Stomach (tissue), 9 donors: ENCODE measurements around the gene ARL5C. TPM values are rescaled to one million over a fixed set of nuclear protein-coding genes. Genes with fewer than 3 reads are reported as not detected.

Experiments
- DNase-seq, 2 donors: peaks; one replicate each; pipeline versions ENCODE4 v3.0.0 to v3.0.0-alpha.2; 2013 to 2019
- H3K27ac ChIP-seq, 5 donors: fragments of 200-600 bp in 4 of 5; sonication (generic) in 4 of 5; one replicate each; pipeline ENCODE4 v1.5.1; 2013 to 2019; ENCODE audit warnings: mild to moderate bottlenecking in 1 of 5, moderate library complexity in 1 of 5
- H3K27me3 ChIP-seq, 3 donors: fragments of 200-600 bp; sonication (generic); one replicate each; pipeline ENCODE4 v1.5.1; 2017 to 2019; ENCODE audit warnings: mixed run types in 1 of 3
- H3K36me3 ChIP-seq, 4 donors: fragments of 200-600 bp; sonication (generic); 1 replicate in 3 of 4; 2 replicates in 1 of 4; pipeline ENCODE4 v1.5.1; 2016 to 2019
- H3K4me1 ChIP-seq, 4 donors: fragments of 200-600 bp; sonication (generic); one replicate each; pipeline ENCODE4 v1.5.1; 2016 to 2019
- H3K4me3 ChIP-seq, 4 donors: fragments of 200-600 bp; sonication (generic) in 3 of 4; one replicate each; pipeline ENCODE4 v1.5.1; 2016 to 2019; ENCODE audit warnings: mild to moderate bottlenecking in 1 of 4
- H3K9me3 ChIP-seq, 4 donors: fragments of 200-600 bp; sonication (generic); one replicate each; pipeline ENCODE4 v1.5.1; 2016 to 2019
- CTCF ChIP-seq, 7 experiments: fragments of 450-650 bp in 4 of 7; fragments of 200-600 bp in 3 of 7; sonication (generic) in 3 of 7; IDR thresholded peaks; one replicate each; pipeline ENCODE4 v1.5.1; 2016 to 2019; ENCODE audit warnings: antibody characterized with exemption in 7 of 7, control low read depth in 2 of 7, mild to moderate bottlenecking in 1 of 7
- EP300 ChIP-seq: sonication (generic); formaldehyde crosslinking; IDR thresholded peaks from one replicate; pipeline ENCODE4 v1.6.1; 2017; ENCODE audit warnings: antibody characterized with exemption
- POLR2A ChIP-seq, 4 donors: fragments of 450-650 bp; IDR thresholded peaks; one replicate each; pipeline ENCODE4 v1.6.1; 2016; ENCODE audit warnings: antibody characterized with exemption in 4 of 4, control low read depth in 2 of 4, mild to moderate bottlenecking in 1 of 4, moderate library complexity in 1 of 4
- POLR2AphosphoS5 ChIP-seq, 3 donors: sonication (generic); formaldehyde crosslinking; IDR thresholded peaks; one replicate each; pipeline ENCODE4 v1.6.1; 2016; ENCODE audit warnings: antibody characterized with exemption in 3 of 3
- WGBS, 5 donors: extraction: QIAGEN DNeasy Blood & Tissue Kit in 3 of 5; methylation state at CpG; one replicate each; pipeline versions ENCODE4 v1.1.5 to v1.1.7; 2013 to 2018; 5-methylcytosine and 5-hydroxymethylcytosine counted together
- intact Hi-C: fragments of 100-400 bp; cut with DNase I; formaldehyde crosslinking; loops from one replicate; pipeline ENCODE4 v1.15.1; 2023; ENCODE audit warnings: low total_unique reads
- polyA plus RNA-seq, 3 donors: library from polyadenylated mRNA; stranded (reverse); fragments of 200-250 nt; gene quantifications; one replicate each; pipeline ENCODE4 v1.2.3, GENCODE V29; 2013
- total RNA-seq, 5 donors: library from RNA; depleted of rRNA; stranded (reverse); fragments of >200 nt; gene quantifications; one replicate each; pipeline versions ENCODE4 v1.1.0 to v1.2.3, GENCODE V29; 2014 to 2016
- donor health status: healthy with polysubstance abuse.
- donor health status: Bipolar disorder and iron deficiency.
- donor health status: healthy.

ARL5C gene
- total and polyA plus RNA-seq, 8 donors = not detected

GRCh38 chr17:39107973-39108372, 58.0 kb downstream of the ARL5C start:
- no peak for DNase-seq
- H3K4me3 ChIP-seq = no peak overlapping the region
- intact Hi-C loops = no loop called here
- H3K27ac ChIP-seq = no peak overlapping the region
- H3K9me3 ChIP-seq = no peaks in the 10 kb centered on the region
- TF ChIP-seq CTCF (IDR thresholded peaks at IDR 0.05) = no peak
- TF ChIP-seq POLR2AphosphoS5 (IDR thresholded peaks at IDR 0.05) = no peak
- H3K27me3 ChIP-seq = no peaks in the 10 kb centered on the region
- peaks cover 7 to 29% (median 15%) of the 10 kb centered on the region in 4 donors for H3K4me1 ChIP-seq
- H3K36me3 ChIP-seq = no peaks in the 10 kb centered on the region
- WGBS, 5 donors = 87 to 96% (median 94%) methylated on average over 8 of the region's 8 CpGs

- H3K9me3 ChIP-seq = no peaks in the 10 kb centered on the region
- 90 to 96% (median 91%) methylated on average over 4 to 7 of the region's 7 CpGs for WGBS, 5 donors
- no peak for DNase-seq
- H3K27ac ChIP-seq = no peak overlapping the region
- intact Hi-C loops = no loop called here
- peaks cover 7 to 29% (median 15%) of the 10 kb centered on the region in 4 donors for H3K4me1 ChIP-seq
- H3K36me3 ChIP-seq = no peaks in the 10 kb centered on the region
- no peaks in the 10 kb centered on the region for H3K27me3 ChIP-seq
- TF ChIP-seq CTCF (IDR thresholded peaks at IDR 0.05) = no peak
- TF ChIP-seq POLR2AphosphoS5 (IDR thresholded peaks at IDR 0.05) = no peak
- no peak for TF ChIP-seq EP300
- no peak for TF ChIP-seq POLR2A (IDR thresholded peaks at IDR 0.05)
- no peak overlapping the region for H3K4me3 ChIP-seq
Measured at GRCh38 chr17:39107155-39107554, 58.8 kb downstream of the ARL5C start.

Other genes starting within 250 kb of the ARL5C start
- gene FBXO47, start 198.8 kb downstream of the ARL5C start, total RNA-seq = not detected
- not detected for gene FBXO47, start 198.8 kb downstream of the ARL5C start, polyA plus RNA-seq
- gene PLXDC1, start 14.5 kb downstream of the ARL5C start, total RNA-seq = 10 to 100 TPM in 2 of 5 donors, 1 to 10 TPM in 2, under 1 TPM in 1; 0.58 to 77.2 (median 8.4) TPM
- gene PLXDC1, start 14.5 kb downstream of the ARL5C start, polyA plus RNA-seq = 1 to 10 TPM; 1.7 to 4.6 (median 2.1) TPM
- gene CACNB1, start 31.5 kb upstream of the ARL5C start, total RNA-seq = 10 to 100 TPM in 2 of 5 donors, 1 to 10 TPM in 3; 4.2 to 57.2 (median 8.9) TPM
- gene CACNB1, start 31.5 kb upstream of the ARL5C start, polyA plus RNA-seq = 1 to 10 TPM; 2.4 to 2.7 (median 2.7) TPM
- gene RPL19, start 34.1 kb upstream of the ARL5C start, total RNA-seq = 1,000 to 10,000 TPM; 1,114 to 2,498 (median 1,672) TPM
- gene RPL19, start 34.1 kb upstream of the ARL5C start, polyA plus RNA-seq = 1,000 to 10,000 TPM; 3,254 to 4,546 (median 3,773) TPM
- under 1 TPM in 1 of 5 donors, not detected in 4; under 0.01 TPM for gene STAC2, start 59.8 kb upstream of the ARL5C start, total RNA-seq
- under 1 TPM in 2 of 3 donors, not detected in 1; 0.15 to 0.20 TPM for gene STAC2, start 59.8 kb upstream of the ARL5C start, polyA plus RNA-seq
- gene FBXL20, start 235.5 kb upstream of the ARL5C start, total RNA-seq = 10 to 100 TPM in 3 of 5 donors, 1 to 10 TPM in 2; 6.7 to 18.4 (median 11.1) TPM
- gene FBXL20, start 235.5 kb upstream of the ARL5C start, polyA plus RNA-seq = 1 to 10 TPM; 1.5 to 1.8 (median 1.7) TPM